Right hindlimb (tissue), 1 donor: ENCODE results near the gene VMP1.
"Not testable (repeated sequence)": the region's sequence is repeated elsewhere in the genome, so short reads cannot be mapped to it uniquely, and the experiment has no call there.

Experiments used
- DNase-seq: peaks from one replicate; pipeline ENCODE4 v3.0.0-alpha.2; 2018

VMP1 gene

GRCh38 chr17:59814685-59815084 lies 107.2 kb downstream of the VMP1 start:
- no peak for DNase-seq

DNA sequence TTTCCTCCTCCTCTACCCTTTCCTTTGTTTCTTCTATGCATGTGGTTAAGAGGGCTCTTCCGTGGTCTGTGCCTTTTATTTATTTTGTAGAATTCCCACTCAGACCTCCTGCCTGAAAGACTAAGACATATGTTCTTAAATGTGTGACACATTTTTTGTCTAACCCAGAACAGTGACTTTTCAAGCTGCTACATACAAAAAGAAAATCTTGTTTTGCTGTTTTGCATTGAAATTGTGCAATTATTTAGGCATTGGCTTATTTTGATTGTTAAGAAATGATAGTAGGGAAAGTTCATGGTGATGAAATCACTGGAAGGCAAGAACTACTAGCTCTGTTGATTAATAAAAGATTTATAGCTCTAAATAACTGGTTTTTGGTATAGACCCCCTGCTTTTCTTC lies 108.5 kb downstream of the VMP1 start:
- DNase-seq, result no peak

- DNase-seq, result peak; percentile 57
Observed at GRCh38 chr17:59825533-59826322, 118.3 kb downstream of the VMP1 start.

- no peak for DNase-seq
Observed at GRCh38 chr17:59826706-59827453, 119.4 kb downstream of the VMP1 start.

DNA sequence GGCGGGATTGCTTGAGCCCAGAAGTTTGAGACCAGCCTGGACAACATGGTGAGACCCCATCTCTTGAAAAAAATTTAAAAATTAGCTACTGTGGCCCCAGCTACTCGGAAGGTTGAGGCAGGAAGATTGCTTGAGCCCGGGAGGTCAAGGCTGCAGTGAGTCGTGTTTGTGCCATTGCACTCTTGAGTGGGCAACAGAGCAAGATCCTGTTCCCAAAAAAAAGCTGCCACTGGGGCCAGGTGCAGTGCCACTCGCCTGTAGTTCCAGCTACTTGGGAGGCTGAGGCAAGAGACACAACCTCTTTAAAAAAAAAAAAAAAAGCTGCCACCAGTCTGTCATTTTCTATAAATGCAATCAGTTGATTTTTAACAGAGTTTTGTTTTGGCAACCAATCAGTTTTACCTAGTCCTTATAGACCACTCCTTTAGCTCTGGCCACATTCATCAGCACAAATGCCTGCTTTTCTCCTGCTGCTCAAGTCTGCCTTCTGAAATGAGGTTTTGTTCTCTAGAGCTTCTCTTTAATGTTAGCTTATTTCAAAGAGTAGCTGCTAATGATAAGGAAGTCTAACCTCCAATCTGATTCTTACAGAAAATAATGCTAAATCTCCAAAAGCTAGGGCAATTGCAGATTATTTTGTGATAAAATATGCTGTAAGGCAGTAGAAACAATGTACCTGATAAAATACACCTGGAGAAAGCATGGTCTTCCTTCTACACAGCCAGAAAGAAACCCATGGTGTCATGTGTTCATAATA lies 120.4 kb downstream of the VMP1 start:
- DNase-seq, result no peak

- no peak for DNase-seq
Observed at GRCh38 chr17:59828478-59828760, 121.0 kb downstream of the VMP1 start.

DNA sequence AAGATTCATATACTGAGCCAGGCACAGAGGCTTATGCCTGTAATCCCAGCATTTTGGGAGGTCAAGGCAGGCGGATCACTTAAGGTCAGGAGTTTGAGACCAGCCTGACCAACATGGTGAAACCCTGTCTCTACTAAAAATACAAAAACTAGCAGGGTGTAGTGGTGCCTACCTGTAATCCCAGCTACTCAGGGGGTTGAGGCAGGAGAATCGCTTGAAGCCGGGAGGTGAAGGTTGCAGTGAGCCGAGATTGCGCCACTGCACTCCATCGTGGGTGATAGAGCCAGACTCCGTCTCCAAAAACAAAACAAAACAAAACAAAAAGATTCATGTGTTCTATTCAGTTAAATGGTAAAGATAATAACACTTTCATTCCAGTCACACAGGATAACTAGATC lies 121.4 kb downstream of the VMP1 start:
- not testable (repeated sequence) for DNase-seq

DNA sequence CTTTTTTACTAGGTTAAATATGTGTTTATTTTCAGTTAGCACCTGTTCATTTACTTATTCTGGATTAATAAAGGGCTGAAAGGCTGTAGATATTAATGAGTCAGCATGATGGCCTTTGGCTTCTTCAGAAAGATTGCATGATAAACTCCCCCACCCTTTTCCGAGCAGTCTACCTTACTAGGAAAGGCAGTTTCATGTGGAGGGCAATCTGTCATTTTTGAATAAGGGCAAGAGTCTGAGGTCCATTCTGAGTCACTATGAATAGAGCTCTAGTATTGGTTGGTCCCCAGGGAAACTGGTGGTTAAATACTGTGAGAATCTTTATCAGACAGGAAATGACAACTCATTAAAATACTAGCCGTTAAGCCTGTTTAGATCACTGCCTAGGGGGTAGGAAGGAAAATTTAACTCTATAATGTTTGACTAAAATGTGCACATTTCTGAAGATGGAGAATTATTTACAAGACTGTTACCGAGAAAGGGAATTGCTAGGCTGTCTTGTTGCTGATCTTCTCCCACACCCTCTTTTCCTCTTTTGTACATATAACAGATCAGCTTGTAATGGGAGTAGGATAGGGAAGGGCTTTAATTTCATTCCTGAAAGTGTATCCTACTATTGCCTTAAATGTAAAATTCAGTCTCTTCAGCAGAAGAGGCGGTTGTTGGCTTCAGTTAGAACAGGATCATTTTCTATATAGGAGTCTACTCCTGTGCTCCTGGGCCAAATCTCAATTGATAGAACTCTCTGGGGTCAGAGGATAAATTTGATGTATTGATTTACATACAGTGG lies 122.0 kb downstream of the VMP1 start:
- no peak for DNase-seq

- DNase-seq, result no peak
Observed at GRCh38 chr17:59830007-59830630, 122.7 kb downstream of the VMP1 start.

DNA sequence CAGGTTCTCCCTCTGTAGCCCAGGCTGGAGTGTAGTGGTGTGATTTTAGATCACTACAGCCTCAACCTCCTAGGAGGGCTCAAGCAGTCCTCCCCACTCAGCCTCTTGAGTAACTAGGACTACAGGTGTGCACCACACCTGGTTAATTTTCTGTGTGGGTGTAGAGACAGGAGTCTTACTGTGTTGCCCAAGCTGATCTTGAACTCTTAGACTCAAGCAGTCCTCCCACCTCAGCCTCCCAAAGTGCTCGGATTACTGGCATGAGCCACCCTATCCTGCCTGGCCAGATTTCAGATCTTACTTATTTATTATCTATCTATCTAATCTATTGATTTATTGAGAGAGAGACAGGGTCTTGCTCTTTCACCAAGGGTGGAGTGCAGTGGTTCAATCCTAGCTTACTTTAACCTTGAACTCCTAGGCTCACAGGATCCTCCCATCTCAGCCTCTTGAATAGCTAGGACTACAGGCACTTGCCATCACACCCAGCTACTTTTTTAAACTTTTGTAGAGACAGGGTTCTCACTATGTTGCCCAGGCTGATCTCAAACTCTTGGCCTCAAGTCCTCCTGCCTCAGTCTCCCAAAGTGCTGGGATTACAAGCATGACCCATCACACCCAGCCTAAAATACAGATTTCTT lies 123.5 kb downstream of the VMP1 start:
- no peak for DNase-seq

- no peak for DNase-seq
Observed at GRCh38 chr17:59832883-59833379, 125.5 kb downstream of the VMP1 start.

- peak; percentile 78 for DNase-seq
Observed at GRCh38 chr17:59837308-59838051, 130.0 kb downstream of the VMP1 start.

- DNase-seq, result peak; percentile 44
Observed at GRCh38 chr17:59838052-59838916, 130.8 kb downstream of the VMP1 start.

- DNase-seq, result no peak
Observed at GRCh38 chr17:59839651-59840328, 132.3 kb downstream of the VMP1 start.

DNA sequence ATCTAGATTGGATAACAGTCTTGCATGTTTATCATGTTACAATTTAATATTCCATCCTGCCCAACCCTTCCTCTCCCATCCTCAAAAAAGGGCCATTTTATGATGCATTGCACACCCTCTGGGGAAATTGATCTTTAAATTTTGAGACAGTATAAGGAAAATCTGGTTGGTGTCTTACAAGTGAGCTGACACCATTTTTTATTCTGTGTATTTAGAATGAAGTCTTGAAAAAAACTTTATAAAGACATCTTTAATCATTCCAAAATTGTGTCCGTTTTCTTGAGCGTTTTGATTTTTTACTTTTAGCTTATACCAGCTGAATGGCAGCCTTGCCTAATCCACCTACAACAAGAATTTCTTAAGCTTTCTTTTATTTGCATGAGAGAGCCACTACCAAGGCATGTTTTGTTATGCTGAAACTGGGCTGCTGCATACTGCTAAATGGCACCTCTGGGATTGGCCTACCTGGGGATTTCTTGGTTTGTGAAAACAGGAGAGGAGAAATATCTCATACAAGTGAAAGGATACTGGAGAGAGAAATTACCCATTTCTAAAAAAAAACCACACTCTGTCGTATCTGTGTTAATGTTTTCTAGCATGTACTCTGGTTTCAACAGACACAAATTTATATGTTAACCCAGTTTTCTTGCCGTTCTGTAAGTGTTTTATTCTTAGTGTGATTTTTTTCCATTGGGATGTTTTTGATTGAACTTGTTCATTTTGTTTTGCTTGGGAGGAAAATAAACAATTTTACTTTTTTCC lies 133.1 kb downstream of the VMP1 start:
- no peak for DNase-seq

DNA sequence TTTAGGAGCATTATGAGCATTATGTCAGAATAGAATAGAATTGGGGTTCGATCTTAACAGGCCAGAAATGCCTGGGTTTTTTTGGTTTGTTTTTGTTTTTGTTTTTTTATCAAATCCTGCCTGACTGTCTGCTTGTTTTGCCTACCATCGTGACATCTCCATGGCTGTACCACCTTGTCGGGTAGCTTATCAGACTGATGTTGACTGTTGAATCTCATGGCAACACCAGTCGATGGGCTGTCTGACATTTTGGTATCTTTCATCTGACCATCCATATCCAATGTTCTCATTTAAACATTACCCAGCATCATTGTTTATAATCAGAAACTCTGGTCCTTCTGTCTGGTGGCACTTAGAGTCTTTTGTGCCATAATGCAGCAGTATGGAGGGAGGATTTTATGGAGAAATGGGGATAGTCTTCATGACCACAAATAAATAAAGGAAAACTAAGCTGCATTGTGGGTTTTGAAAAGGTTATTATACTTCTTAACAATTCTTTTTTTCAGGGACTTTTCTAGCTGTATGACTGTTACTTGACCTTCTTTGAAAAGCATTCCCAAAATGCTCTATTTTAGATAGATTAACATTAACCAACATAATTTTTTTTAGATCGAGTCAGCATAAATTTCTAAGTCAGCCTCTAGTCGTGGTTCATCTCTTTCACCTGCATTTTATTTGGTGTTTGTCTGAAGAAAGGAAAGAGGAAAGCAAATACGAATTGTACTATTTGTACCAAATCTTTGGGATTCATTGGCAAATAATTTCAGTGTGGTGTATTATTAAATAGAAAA lies 133.8 kb downstream of the VMP1 start:
- DNase-seq, result not testable (repeated sequence)

GRCh38 chr17:59841882-59842263 lies 134.4 kb downstream of the VMP1 start:
- DNase-seq, result not testable (repeated sequence)
